Panc1 (cell line): ENCODE data around the gene LIPI. TPM values are rescaled to one million over a fixed set of nuclear protein-coding genes. Genes with fewer than 3 reads are reported as not detected.

Experiments
- ATAC-seq: fragments of 200-7000 bp; cut with Tn5 transposase; 2 replicates; pipeline ENCODE4 v1.9.1; 2020; ENCODE audit warnings: mild to moderate bottlenecking, moderate library complexity
- BruUV-seq: library from RNA; stranded (reverse); fragments of 400-500 nt; replicated peaks from 2 replicates; lab custom pipeline; 2021; lab: Mats Ljungman, UMichigan
- CTCF ChIA-PET: fragments of 300-600 bp; sonication (Branson Sonifier 250); formaldehyde crosslinking; loops from one replicate; lab custom pipeline; 2022; ENCODE audit warnings: antibody characterized with exemption; lab: Charles Lee
- POLR2A ChIA-PET: fragments of 300-600 bp; sonication (Branson Sonifier 250); formaldehyde crosslinking; loops from one replicate; lab custom pipeline; 2022; ENCODE audit warnings: antibody characterized with exemption; lab: Charles Lee
- DNase-seq: peaks from one replicate; pipeline ENCODE4 v3.0.0-alpha.2; 2010; ENCODE audit warnings: low read depth, low spot score
- H3K27ac ChIP-seq: 2 replicates; pipeline ENCODE4 v1.5.1; 2011; ENCODE audit warnings: mild to moderate bottlenecking, low read length, inconsistent platforms
- H3K27me3 ChIP-seq: fragments of 200-500 bp; sonication (Bioruptor generic); 2 replicates; pipeline ENCODE4 v1.6.0; 2014; ENCODE audit warnings: low read length, inconsistent platforms; ENCODE audit not compliant: control insufficient read depth, insufficient read depth
- H3K36me3 ChIP-seq: fragments of 200-500 bp; sonication (Bioruptor generic); 2 replicates; pipeline ENCODE4 v1.5.1; 2014; ENCODE audit warnings: inconsistent platforms, mild to moderate bottlenecking, low read length, moderate library complexity; ENCODE audit not compliant: control insufficient read depth, insufficient read depth
- H3K4me1 ChIP-seq: 2 replicates; pipeline ENCODE4 v1.5.1; 2011; ENCODE audit warnings: inconsistent platforms, mild to moderate bottlenecking, low read length, moderate library complexity; ENCODE audit not compliant: control insufficient read depth, insufficient read depth
- H3K4me3 ChIP-seq, 2 experiments: 2 replicates each; pipeline ENCODE4 v1.5.1; 2011 to 2012; ENCODE audit warnings: low read depth in 2 of 2, low read length in 2 of 2, mild to moderate bottlenecking in 2 of 2, inconsistent platforms in 1 of 2, moderate library complexity in 1 of 2
- H3K9me3 ChIP-seq: fragments of 200-500 bp; sonication (Bioruptor generic); 2 replicates; pipeline ENCODE4 v1.5.1; 2014; ENCODE audit warnings: low read depth, mild to moderate bottlenecking, inconsistent platforms, low read length, moderate library complexity; ENCODE audit not compliant: control insufficient read depth, insufficient read depth
- POLR2AphosphoS5 ChIP-seq: IDR thresholded peaks from 2 replicates; pipeline ENCODE4 v1.6.1; 2012; ENCODE audit warnings: mild to moderate bottlenecking, low read depth, low read length, moderate library complexity
- REST ChIP-seq, 2 experiments: IDR thresholded peaks; 2 replicates each; pipeline ENCODE4 v1.6.1; 2011 to 2012; ENCODE audit warnings: low read depth in 2 of 2, control low read depth in 1 of 2, low read length in 1 of 2, mild to moderate bottlenecking in 1 of 2, moderate library complexity in 1 of 2; ENCODE audit not compliant: insufficient read depth in 1 of 2
- SIN3A ChIP-seq: IDR thresholded peaks from 2 replicates; pipeline ENCODE4 v1.6.1; 2012; ENCODE audit warnings: low read depth, mild to moderate bottlenecking, low read length, moderate library complexity, borderline replicate concordance; ENCODE audit not compliant: insufficient read depth
- TCF7L2 ChIP-seq: IDR thresholded peaks from 2 replicates; pipeline ENCODE4 v1.6.1; 2011; ENCODE audit warnings: mild to moderate bottlenecking, low read depth, low read length, inconsistent platforms
- in situ Hi-C: cut with HindIII; loops from 2 replicates; pipeline ENCODE4 v1.10.0; 2016; ENCODE audit warnings: low sequenced_read_pairs, low pct_unique_long_range_greater_than_20kb
- intact Hi-C: fragments of 100-400 bp; cut with micrococcal nuclease; formaldehyde crosslinking; loops from one replicate; pipeline ENCODE4 v1.10.0; 2022; ENCODE audit not compliant: unreplicated experiment
- total RNA-seq: library from RNA; stranded (reverse); gene quantifications from one replicate; pipeline ENCODE4 v1.2.1, GENCODE V29; 2021; ENCODE audit not compliant: unreplicated experiment
- TF ChIP-seq, protein P1 (sequence below): fragments of 450-650 bp; IDR thresholded peaks from 2 replicates; pipeline ENCODE4 v1.5.1; 2017; ENCODE audit warnings: mild to moderate bottlenecking

LIPI gene
- total RNA-seq, 1 experiment from 2014 or later, result not detected

- TF ChIP-seq SIN3A (no peak), REST (IDR thresholded peaks at IDR 0.05; ENCODE audit: insufficient read depth in 1 of 2, low read depth in 2 of 2, low read length in 1 of 2) (no peak), POLR2AphosphoS5 (no peak), TCF7L2 (no peak)
These were observed 126.7 kb downstream of the LIPI start for GRCh38 chr21:14084068-14084501.

GRCh38 chr21:14080764-14081096 is 130.0 kb downstream of the LIPI start:
- no peak for TF ChIP-seq REST (IDR thresholded peaks at IDR 0.05; ENCODE audit: insufficient read depth in 1 of 2, low read depth in 2 of 2, low read length in 1 of 2)
- TF ChIP-seq SIN3A, result no peak
- TF ChIP-seq, protein P1, sequence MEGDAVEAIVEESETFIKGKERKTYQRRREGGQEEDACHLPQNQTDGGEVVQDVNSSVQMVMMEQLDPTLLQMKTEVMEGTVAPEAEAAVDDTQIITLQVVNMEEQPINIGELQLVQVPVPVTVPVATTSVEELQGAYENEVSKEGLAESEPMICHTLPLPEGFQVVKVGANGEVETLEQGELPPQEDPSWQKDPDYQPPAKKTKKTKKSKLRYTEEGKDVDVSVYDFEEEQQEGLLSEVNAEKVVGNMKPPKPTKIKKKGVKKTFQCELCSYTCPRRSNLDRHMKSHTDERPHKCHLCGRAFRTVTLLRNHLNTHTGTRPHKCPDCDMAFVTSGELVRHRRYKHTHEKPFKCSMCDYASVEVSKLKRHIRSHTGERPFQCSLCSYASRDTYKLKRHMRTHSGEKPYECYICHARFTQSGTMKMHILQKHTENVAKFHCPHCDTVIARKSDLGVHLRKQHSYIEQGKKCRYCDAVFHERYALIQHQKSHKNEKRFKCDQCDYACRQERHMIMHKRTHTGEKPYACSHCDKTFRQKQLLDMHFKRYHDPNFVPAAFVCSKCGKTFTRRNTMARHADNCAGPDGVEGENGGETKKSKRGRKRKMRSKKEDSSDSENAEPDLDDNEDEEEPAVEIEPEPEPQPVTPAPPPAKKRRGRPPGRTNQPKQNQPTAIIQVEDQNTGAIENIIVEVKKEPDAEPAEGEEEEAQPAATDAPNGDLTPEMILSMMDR, result no peak
- TF ChIP-seq TCF7L2, result no peak
- TF ChIP-seq POLR2AphosphoS5, result no peak
- ATAC-seq (no peak), DNase-seq (no peak)
- intact Hi-C loops (no loop called here), in situ Hi-C loops (no loop called here)
- H3K4me3 ChIP-seq, result no peak overlapping the region
- H3K9me3 ChIP-seq, result no peaks in the 10 kb centered on the region
- H3K4me1 ChIP-seq, result no peaks in the 10 kb centered on the region
- no TSS peak for BruUV-seq
- H3K27ac ChIP-seq, result no peak overlapping the region
- H3K36me3 ChIP-seq, result no peaks in the 10 kb centered on the region
- H3K27me3 ChIP-seq, result no peaks in the 10 kb centered on the region
- POLR2A ChIA-PET, result no interaction called here
- CTCF ChIA-PET, result no interaction called here

More at GRCh38 chr21:14084068-14084501, 126.7 kb downstream of the LIPI start:
- DNase-seq (no peak), ATAC-seq (no peak)
- intact Hi-C loops (no loop called here), in situ Hi-C loops (no loop called here)
- no TSS peak for BruUV-seq
- Histone ChIP-seq H3K27ac (no peak overlapping the region), H3K4me3 (no peak overlapping the region), H3K9me3 (no peaks in the 10 kb centered on the region), H3K27me3 (no peaks in the 10 kb centered on the region), H3K4me1 (no peaks in the 10 kb centered on the region), H3K36me3 (no peaks in the 10 kb centered on the region)
- ChIA-PET POLR2A (no interaction called here), CTCF (no interaction called here)
